Choroid plexus epithelial cell (primary cell): ENCODE results near the gene BPIFA1.

Source experiments
- DNase-seq: peaks from one replicate; pipeline ENCODE4 v3.0.0-alpha.2; 2010; ENCODE audit warnings: low read depth
- H3K4me3 ChIP-seq: 2 replicates; pipeline ENCODE4 v1.5.1; 2011; ENCODE audit warnings: low read depth, mild to moderate bottlenecking, control low read depth, low read length, moderate library complexity
- TF ChIP-seq, protein P1 (sequence below): conservative IDR thresholded peaks from 2 replicates; pipeline ENCODE4 v1.5.1; 2011; ENCODE audit warnings: low read depth, mild to moderate bottlenecking, control low read depth, inconsistent platforms, low read length, moderate library complexity

Gene BPIFA1

DNA sequence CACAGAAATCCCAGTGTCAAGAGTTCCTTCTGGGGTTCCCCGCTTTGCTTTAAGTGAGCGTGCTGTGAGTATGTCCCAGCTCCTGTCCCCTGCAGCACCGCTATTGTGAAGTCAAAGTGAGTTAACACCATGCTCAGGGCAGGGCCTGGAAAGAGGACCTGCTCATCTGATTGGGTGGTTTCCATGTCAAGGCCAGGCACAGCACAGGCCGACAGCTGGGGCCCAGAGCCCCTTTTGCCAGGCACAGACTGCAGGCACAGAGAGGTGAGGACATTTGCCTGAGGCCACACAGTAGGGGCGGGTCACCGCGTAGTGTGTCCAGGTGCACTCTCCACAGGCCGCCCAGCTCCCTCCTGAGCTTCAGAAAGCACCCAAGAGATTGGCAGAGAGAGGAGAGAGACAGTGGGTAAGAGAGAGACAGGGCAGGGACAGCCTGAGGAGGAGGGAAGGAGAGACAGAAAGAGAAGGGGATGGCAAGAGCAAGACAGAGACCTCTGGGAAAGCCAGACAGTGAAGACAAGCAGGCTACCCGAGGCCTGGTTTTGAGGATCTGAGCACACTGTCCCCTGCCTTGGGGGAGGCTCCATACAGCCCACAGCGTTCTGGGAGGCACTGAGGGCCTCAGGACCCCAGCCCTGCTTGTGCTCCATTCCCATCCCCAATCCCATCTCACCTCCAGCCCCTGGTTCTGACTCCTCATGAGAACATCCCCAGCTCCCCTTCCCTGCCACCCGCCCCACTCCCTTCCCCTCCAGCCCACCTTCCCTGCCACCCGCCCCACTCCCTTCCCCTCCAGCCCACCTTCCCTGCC lies 40.7 kb downstream of the BPIFA1 start:
- H3K4me3 ChIP-seq, result no peak overlapping the region
- TF ChIP-seq, protein P1, sequence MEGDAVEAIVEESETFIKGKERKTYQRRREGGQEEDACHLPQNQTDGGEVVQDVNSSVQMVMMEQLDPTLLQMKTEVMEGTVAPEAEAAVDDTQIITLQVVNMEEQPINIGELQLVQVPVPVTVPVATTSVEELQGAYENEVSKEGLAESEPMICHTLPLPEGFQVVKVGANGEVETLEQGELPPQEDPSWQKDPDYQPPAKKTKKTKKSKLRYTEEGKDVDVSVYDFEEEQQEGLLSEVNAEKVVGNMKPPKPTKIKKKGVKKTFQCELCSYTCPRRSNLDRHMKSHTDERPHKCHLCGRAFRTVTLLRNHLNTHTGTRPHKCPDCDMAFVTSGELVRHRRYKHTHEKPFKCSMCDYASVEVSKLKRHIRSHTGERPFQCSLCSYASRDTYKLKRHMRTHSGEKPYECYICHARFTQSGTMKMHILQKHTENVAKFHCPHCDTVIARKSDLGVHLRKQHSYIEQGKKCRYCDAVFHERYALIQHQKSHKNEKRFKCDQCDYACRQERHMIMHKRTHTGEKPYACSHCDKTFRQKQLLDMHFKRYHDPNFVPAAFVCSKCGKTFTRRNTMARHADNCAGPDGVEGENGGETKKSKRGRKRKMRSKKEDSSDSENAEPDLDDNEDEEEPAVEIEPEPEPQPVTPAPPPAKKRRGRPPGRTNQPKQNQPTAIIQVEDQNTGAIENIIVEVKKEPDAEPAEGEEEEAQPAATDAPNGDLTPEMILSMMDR, result no peak
- DNase-seq, result no peak

DNA sequence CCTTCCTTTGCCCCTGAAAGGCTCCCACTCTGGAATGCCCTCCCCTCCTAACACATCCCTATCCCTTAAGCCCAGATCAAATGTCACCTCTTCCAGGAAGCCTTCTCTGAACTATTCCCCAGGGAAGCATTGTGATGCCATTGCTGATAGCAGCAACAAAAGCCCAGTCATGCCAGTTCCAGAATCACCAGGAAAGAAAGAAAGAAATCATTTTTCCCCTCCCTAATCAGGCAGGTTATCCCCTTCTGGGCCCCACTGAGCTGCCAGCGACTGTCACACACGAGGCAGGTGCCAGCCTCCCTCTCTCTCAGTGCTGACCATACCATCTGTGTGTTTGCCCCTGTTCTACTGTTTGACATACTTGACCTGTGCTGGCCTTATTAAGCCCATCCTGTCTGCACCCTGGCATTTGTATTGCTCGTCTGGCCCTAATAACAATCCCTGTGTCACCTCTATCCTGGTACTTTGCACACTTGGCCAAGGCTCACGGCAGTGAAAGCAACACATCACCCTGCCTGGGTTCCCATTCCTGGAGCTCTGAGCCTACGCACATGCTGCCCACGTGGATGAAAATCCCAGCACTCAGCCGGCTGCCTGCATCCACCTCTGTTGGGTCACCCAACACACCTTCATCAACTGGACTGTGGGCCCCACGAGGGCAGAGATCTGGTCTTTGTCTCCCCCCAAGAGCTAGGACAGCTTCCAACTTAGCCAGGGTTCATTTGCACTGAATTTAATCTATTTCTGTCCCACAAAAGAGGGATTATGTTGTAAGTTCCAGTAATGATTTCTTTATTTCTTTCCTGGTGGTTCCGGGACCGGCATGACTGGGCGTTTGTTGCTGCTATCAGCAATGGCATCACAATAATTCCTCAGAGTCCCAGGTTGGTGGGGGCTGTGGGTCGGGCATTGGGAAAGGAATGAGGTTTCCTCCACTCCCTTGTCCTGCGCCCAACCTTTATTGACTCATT lies 42.0 kb downstream of the BPIFA1 start:
- DNase-seq, result no peak
- TF ChIP-seq, protein P1, result no peak
- no peak overlapping the region for H3K4me3 ChIP-seq

DNA sequence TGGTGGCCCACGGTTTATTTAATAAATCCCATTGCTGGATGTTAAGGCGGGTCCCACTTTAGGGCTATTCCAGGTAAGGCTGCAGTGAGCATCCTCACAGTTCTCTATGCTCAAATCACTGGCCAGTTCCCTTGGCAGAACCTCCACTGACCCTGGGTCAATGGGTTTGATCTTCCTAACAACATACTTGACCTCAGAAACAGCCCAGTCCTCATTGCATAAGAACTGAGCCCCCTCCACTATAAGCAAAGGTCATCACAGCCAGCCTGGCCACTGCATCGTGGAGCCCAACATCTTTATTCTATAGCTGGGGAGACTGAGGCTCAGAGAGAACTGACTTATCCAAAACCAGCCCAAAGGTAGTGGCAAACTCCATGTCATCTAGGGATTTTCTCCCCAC lies 42.9 kb downstream of the BPIFA1 start:
- no peak for DNase-seq
- TF ChIP-seq, protein P1, result no peak
- H3K4me3 ChIP-seq, result no peak overlapping the region

DNA sequence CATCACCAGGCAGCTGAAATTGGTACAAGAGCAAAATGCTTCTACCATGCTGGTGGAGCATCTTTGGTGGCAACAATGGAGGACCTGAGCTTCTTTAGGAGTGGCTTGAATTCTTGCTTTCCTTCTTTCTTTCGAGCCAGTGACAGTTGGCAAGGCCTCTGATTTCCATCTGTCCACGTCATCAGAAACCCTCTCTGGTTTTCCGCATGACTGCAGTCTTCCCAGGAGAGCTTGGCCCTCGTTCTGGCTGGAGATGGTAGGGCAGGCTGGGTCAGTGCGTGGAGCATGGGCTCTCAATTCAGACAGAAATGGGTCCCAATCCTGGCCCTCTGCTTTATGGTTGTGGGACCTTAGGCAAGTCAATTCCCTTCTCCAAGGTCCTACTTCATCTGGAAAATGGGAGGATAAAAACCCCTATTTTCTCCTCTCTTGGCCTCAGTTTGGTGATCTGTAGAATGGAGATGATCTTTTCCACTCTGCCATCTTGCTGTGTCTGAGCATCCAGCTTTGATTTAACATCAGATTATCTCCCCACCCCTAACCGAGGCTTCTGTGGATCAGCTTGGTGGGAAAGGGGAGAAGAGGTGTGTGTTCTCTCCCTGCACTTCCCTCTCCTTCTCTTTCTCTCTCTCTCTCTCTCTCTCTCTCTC lies 43.6 kb downstream of the BPIFA1 start:
- no peak for DNase-seq
- TF ChIP-seq, protein P1, result no peak
- no peak overlapping the region for H3K4me3 ChIP-seq

DNA sequence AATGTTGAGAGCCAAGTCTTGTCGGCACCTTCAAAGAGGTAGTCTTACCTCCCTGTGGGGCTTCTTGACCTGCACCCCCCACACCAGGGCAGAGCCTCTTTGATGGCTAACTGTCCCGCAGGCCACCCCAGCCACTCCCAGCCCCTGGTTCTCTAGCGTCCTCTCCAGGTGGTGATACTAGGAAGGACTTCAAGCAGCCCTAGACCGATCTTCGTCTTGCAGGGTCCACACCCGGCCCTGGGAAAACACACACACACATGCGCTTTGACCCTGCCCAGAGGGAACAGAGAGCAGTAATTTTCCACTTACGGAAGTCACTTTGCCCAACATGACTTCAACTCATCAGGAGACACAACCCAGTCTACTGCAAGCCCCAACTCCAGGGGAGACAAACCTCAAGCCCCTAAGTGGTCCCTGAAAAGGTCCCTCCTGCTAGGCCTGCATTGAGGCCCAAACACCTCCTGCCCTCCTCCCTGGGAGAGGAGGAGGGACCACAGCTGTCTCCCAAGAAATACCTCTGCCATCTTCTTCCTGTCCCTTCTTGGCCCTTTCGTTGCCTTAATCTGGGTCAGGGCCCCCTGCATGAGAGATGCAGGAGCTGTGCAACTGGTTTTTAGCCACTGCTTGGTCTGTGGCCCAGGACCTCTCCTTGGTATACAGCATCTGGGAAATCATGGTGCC lies 44.3 kb downstream of the BPIFA1 start:
- TF ChIP-seq, protein P1, result no peak
- DNase-seq, result no peak
- H3K4me3 ChIP-seq, result no peak overlapping the region

DNA sequence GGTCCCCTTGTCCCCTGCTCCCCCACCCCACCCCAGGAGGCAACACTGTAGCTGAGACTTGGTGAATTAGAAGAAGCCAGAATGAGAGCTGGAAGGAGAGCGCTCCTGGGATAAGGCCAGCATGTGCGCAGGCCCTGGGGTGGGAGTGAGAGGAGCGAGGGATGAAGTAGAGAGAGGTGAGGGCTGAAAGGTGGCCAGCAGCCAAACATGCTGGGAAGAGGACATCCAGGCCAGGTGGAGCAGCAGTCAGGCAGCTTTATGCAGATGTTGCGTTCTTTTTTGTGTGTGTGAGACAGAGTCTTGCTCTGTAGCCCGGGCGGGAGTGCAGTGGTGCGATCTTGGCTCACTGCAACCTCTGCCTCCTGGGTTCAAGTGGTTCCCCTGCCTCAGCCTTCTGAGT lies 45.0 kb downstream of the BPIFA1 start:
- no peak for DNase-seq
- TF ChIP-seq, protein P1, result no peak
- no peak overlapping the region for H3K4me3 ChIP-seq
